Measurements from ENCODE around the gene PPARD.

GRCh38 chr6:35294308-35294945, 47.9 kb upstream of the PPARD start:
- TF ChIP-seq NFRKB (IDR thresholded peaks at IDR 0.05) = no peak
- no peak for TF ChIP-seq PKNOX1 (IDR thresholded peaks at IDR 0.05)
- no peak for TF ChIP-seq HDGF (IDR thresholded peaks at IDR 0.05; ENCODE audit: borderline replicate concordance)
- TF ChIP-seq SP1 (IDR thresholded peaks at IDR 0.05) = no peak
- no peak for TF ChIP-seq FOXA1 (IDR thresholded peaks at IDR 0.05)
